ENCODE data around the gene MRPL3.
"Not testable (repeated sequence)": the region's sequence is repeated elsewhere in the genome, so short reads cannot be mapped to it uniquely, and the experiment has no call there.

Gene MRPL3

GRCh38 chr3:131491775-131492174 lies 11.0 kb downstream of the MRPL3 start:
- no peak for DNase-seq

GRCh38 chr3:131491084-131491483 lies 11.7 kb downstream of the MRPL3 start:
- no peak for DNase-seq

DNA sequence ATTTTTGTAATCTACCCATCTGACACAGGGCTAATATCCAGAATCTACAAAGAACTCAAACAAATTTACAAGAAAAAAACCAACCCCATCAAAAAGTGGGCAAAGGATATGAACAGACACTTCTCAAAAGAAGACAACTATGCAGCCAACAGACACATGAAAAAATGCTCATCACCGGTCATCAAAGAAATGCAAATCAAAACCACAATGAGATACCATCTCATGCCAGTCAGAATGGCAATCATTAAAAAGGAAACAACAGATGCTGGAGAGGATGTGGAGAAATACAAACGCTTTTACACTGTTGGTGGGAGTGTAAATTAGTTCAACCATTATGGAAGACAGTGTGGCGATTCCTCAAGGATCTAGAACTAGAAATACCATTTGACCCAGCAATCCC lies 16.2 kb downstream of the MRPL3 start:
- not testable (repeated sequence) for DNase-seq

- DNase-seq: no peak
Measured at GRCh38 chr3:131485119-131485518, 17.7 kb downstream of the MRPL3 start.

DNA sequence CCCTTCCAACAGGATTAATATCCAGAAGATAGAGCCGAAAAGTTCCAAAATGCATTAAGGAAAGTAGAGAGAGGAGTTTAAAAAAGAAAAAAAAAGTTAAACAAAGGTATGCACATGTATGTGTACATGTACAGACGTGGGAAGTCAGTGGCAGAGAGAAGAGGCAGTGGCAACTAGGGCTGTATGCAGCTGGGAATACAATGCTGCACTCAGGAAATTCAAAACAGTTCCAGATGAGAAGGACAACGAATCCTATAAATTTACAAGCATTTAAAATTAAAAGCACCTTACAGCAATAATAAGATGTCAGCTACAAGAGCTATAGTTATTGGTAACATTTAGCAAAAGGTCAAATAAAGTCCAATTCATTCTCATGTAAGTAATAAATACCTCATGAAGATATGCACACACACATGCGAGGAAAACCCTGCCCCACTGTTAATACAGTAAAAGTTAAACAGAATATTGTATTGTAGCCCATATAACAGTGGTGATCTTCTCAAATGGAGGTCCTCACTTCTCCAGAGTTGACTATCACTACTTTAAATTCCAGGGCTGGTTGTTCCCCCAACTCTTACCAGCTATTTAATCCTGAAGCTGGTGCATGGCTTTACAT lies 18.2 kb downstream of the MRPL3 start:
- no peak for DNase-seq

GRCh38 chr3:131480116-131480515 lies 22.7 kb downstream of the MRPL3 start:
- no peak for DNase-seq

DNA sequence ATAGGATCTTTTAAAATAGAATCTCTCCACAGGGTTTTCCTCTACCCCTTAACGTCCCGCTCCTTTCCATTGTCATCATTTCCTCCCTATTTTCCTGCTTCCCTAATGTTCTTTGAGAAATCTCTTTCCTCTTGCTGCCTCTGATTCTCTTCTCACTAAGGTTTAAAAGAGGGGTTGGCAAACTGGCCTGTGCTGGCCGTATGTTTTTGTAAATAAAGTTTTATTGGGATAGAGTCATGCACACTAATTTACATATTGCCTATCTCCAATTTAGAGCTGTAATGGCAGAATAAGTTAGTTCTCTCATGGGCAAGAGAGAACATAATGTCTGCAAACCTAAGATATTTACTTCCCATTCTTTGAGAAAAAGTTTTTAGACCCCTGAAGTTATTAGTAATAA lies 25.0 kb downstream of the MRPL3 start:
- DNase-seq: no peak

DNA sequence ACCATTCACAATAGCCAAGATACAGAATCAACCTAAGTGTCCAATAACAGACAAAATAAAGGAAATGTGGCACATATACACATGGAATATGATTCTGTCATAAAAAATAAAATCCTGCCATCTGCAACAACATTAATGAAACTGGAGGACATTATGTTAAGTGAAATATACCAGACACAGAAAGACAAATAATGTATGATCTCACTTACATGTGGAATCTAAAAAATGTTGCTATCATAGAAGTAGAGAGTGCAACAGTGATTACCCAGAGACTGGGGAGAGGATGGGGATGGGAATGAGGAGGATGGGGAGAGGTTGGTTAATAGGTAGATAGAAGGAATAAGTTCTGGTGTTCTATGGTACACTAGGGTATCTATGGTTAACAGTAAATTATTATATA lies 28.7 kb downstream of the MRPL3 start:
- no peak for DNase-seq

DNA sequence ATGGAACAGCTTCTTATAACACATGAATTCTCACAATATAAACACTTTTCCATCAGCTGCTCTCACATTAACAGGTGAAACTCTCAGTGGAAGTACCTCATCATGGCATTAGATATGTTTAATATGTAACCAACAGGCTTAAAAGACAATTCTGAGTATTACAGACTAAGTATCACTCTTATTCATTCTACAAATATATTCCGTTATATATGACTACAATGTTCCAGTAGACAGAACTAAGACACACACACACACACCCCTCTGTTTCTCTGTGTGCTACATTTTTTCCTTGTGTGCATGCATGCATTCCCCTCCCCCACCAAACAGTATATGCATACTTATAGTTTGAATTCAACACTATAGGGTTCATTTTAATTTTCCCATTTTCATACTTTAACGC lies 32.4 kb downstream of the MRPL3 start:
- no peak for DNase-seq

GRCh38 chr3:131458653-131459052 lies 44.1 kb downstream of the MRPL3 start:
- no peak for DNase-seq

DNA sequence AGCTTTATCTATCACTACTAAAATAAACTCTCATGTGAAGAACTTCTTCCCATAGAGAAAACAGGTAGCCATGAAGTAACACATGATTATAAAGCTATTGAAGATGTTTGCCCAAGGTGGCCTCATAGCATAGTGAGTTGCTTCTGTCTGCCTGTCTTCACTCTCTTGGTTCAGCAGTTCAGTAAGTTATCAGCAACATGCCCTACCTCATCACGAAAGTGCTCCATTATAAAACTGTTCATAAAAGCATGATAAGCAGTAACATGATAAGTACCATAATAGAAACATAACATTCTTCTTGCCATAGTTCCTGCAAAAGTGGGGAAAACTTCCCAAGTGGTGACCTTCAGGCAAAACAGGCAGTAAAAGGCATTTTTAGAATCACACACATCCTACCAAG lies 45.6 kb downstream of the MRPL3 start:
- no peak for DNase-seq

DNA sequence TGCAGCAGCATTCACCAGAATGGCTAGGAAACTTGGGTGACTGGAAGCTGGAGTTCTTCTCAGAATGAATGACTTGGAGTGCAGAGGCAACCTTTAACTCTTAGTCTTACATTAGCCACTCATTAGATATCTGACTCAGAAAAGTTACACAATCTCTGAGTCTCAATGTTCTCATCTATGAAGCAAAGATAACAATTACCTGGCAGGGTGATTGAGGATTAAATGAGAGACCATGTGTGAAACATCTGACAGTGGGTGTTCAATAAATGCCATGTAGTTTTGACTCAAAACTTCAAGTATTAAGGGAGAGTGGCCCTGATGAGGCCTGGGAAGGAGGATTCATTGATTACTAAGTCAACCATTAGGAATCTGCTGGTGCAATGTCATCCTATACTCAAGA lies 48.3 kb downstream of the MRPL3 start:
- peak; percentile 35 for DNase-seq

- DNase-seq: no peak
Measured at GRCh38 chr3:131453533-131453932, 49.2 kb downstream of the MRPL3 start.

- DNase-seq: no peak
Measured at GRCh38 chr3:131447349-131447748, 55.4 kb downstream of the MRPL3 start.

DNA sequence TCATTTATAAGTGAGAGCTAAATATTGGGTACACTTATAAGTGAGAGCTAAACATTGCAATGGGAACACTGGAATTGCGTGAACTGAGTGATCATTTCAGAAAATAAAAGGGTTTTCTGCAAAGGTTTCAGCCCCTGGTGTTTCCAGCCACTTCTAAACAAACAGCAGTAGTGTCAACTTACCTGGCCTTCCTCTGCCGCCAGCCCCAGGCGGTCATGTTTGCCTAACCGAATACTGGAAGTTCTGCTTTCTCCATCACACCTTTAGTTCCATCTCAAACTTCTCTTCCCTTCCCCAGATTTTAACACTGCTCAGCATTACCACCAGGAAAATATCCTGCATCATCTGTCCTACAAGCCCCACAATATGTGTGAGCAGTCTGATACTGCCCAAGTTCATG lies 58.6 kb downstream of the MRPL3 start:
- no peak for DNase-seq

DNA sequence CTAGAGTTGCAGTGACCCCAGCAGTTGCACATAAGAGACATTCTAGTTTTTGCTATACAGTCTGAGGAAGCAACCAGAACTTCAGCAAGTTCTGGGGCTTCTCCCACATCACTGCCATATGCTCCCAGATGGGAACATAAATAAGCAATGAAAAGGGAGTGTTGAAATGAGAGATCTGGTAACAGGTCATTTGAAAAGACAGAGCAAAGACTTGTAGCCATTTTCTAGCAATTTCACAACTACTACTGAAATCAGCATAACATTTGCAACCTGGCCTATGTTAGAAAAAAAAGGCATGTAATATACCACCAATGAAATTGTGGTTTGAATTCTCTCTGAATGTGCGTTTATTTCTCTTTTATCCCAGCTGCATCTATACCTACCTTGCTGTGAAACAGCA lies 63.7 kb downstream of the MRPL3 start:
- no peak for DNase-seq

GRCh38 chr3:131435000-131435399 lies 67.8 kb downstream of the MRPL3 start:
- DNase-seq: no peak

DNA sequence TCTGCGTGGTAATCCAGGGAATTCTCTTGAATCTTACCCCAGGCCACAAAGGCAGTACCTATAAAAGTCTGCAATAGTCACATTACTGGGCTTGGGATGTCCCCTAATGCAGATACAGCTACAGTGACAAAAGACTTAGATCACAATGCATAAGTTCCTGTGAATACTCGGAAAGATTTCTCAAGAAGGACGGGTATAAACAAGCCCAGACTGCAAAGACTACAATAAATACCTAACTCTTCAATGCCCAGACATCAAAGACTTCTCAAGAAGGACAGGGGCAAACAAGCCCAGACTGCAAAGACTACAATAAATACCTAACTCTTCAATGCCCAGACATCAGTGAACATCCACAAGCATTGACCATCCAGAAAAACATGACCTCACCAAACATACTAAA lies 70.3 kb downstream of the MRPL3 start:
- no peak for DNase-seq

DNA sequence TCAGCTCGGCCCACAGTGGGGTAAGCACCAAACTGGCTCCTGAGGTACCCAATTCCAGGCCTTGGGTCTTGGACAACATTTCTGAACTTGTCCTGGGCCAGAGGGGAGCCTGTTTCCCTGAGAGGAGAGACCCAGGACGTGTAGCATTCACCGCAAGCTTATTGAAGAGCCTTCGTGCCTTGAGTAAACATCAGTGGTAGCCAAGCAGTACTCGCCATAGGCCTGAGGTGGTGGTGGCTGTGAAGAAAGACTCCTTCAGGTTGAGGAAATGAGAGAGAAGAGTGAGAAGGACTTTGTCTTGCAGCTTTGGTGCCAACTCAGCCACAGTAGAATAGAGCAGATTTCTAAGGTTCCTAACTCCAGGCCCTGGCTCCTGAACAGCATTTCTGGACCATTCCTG lies 71.0 kb downstream of the MRPL3 start:
- DNase-seq: no peak

DNA sequence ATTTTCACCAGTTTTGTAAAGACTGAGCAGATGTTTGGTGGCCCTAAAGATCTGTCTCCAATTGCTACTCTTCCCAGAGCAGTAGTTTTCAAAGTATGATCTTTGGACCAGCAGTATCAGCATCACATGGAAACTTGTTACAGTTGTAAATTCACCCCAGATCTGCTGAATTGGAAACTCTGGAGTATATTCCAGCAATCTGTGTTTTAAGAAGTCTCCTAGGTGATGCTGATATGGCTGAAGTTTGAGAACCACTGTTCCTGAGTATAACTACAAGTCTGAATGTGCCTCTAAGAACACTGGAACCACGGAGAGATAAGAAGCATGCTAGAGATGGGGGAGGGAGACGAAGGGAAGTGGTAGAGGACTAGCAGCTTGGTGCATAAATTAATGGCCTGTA lies 75.5 kb downstream of the MRPL3 start:
- DNase-seq: no peak

DNA sequence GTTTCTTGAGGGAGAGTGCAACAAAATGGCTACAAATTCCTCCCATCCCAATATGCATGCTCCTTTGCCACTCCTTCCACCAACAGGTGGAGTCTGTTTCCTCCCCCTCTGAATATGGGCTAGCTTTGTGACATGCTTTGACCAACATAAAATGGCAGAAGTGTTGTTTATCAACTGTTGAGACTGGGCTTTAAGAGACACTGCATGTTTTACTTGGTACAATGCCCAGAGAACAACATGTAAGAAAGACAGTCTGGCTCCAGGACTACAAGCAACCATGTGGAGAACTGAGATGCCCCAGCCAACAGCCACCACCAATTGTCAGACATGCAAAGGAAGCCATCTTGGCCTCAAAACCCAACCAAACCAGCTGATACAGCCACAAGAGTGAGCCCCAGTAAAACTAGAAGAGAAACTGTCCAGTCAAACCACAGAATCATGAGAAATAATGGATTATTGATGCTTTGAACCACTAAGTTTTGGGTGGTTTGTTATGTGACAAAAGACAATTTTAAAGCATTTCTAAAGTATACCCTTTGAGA lies 80.7 kb downstream of the MRPL3 start:
- no peak for DNase-seq

DNA sequence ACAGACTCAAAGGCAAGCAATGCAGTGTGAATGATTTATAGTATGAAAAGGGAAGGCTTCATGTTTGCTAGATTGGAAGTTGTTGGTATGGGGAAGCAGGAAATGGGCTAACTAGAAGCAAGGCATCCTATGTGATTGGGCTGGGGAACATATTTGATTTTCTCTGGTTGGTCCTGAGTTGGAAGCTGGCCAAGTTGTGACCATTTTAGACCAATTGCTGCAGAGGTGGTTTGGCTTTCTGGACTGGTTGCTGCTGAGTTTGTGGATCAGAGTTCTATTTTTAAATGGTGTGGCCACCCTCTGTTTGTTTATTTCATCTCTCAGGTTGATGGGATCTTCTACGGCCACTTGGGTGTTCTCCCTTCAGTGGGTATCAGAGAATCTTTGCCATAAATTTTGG lies 81.5 kb downstream of the MRPL3 start:
- DNase-seq: no peak

- DNase-seq: no peak
Measured at GRCh38 chr3:131417751-131418150, 85.0 kb downstream of the MRPL3 start.

Data from fibroblast of upper back skin (primary cell).